ENCODE results near the gene PORCN.
"Not testable (repeated sequence)": the region's sequence is repeated elsewhere in the genome, so short reads cannot be mapped to it uniquely, and the experiment has no call there.

PORCN gene

DNA sequence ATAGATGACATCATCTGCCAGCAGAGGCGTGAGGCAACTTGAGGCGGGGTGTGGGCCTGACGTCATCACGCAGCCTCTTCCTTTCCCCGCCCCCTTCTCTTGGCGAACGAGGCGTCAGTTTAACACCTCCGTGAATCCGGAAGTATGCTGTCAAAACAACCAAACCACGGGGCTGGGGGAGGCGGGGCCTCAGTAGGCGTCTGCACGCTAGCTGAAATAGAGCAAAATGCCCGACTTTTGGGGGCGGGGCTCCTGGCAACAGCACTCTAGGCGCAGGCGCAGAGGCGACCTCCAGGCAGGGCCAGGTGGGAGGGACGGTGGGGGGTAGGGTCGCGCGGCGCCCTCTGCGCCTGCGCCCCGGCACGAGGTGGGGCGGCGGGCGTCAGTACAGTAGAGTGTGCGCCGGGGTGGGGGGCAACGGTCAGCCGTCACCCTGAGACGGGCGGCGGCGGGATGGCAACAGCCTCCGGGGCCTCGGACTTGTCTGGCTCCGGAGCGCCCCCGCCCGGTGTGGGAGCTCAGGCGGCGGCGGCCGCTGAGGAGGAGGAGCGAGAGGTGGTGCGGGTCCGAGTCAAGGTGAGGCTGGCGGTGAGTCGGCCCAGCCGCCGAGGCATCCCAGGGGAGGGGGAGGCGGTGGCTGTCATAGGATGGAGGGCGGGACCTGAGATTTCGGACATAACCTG, 30.7 kb downstream of the PORCN start, which contains the start of gene TBC1D25:
TBC1D25 (plus strand) TSS at position 370 of the 683 bp plus-strand sequence; CDS start at position 454, 84 bp downstream.
- peak; percentile 34 to 96 (median 88) for DNase-seq

DNA sequence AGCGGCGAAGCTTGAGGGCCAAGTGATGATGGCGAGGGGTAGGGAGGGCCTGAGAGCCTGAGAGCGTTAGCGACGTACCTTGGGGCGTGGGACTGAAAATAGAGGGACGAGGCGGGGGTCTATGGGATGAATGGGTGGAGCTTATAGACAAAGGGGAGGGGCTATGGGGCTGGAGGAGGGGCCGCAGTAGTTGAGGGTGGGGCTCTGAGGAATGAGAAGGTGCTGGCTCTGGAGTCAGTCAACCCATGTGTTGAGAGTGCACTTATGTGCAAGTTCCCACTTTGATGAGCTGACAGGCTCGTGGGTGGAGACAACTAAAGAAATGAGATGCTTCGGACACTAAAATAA, 31.2 kb downstream of the PORCN start:
- DNase-seq = peak in 26 of 56 donors; percentile 5 to 57 (median 28)

DNA sequence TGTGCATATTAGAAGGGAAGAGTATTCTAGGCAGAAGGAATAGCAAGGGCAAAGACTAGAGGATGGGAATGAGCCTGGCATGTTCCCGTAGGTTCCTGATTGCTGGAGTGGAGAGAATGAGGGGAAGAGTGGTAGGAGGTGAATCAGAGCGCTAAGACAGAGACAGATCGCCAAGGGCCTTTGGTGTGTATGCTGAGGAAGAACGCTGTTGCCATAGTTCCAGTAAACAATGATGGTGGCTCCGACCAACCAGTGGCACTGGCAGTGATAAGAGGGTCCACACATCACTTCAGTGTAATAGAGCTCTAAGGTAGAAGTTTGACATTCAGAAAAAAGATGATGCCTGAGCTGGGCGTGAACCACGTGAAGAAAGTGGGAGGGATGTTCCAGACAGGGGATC, 31.7 kb downstream of the PORCN start:
- DNase-seq = no peak

DNA sequence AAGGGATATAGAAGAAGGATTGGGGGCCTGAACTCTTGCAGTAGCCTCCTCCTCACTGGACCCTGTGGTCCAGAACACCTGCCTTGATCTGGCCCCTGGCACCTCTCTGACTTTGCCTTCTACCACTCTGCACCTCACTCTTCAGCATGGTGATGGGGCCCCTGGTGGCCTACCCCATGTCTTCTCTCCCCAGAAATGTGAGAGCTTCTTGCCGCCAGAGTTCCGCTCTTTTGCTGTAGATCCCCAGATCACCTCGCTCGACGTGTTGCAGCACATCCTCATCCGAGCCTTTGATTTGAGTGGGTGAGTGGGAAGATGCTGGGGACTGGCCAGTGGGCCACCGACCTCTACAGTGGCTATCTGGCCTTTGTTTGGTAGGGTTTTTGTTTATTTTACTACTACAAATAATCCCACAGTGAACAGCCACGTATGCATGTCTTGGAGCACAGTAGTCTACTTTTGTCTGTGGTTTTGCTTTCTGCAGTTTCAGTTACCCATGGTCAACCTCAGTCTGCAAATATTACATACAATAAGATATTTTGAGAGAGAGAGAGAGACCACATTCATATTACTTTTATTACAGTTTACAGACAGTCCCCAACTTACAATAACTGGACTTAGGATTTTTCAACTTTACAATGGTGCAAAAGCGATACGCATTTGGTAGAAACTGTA, 32.5 kb downstream of the PORCN start:
- no peak for DNase-seq

DNA sequence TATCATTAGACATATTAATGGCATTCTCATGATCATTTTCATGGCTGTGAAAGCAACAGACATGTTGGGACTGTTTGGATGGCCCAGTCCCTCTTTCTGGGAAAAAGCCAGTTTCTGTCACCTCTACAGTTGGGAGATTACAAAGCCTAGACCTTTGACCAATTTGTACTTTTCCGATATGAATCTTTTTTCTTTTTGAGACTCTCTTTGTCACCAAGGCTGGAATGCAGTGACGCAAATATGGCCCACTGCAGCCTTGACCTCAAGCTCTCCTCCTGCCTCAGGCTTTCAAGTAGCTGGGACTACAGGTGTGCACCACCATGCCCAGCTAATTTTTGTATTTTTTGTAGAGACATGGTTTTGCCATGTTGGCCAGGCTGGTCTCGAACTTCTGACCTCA, 40.1 kb downstream of the PORCN start:
- no peak for DNase-seq

DNA sequence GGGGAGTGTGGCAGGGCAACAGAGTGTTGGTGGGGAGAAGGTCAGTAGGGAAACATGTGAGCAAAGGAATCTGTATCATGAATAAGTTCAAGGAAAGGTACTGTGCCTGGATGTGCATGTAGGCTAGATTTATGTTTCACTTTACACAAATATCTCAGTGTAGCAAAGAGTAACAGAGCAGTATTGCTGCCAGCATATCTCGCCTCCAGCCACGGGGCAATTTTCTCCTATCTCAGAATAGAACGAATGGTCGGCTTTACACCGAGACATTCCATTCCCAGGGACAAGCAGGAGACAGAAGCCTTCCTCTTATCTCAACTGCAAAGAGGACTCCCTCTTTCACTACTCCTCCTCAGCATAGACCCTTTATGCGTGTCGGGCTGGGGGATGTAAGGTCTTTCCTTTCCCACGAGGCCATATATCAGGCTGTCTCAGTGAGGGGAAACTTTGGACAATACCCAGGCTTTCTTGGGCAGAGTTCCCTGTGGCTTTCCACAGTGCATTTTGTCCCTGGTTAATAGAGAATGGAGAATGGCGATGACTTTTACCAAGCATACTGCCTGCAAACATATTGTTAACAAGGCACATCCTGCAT, 47.0 kb downstream of the PORCN start:
- DNase-seq = not testable (repeated sequence)

DNA sequence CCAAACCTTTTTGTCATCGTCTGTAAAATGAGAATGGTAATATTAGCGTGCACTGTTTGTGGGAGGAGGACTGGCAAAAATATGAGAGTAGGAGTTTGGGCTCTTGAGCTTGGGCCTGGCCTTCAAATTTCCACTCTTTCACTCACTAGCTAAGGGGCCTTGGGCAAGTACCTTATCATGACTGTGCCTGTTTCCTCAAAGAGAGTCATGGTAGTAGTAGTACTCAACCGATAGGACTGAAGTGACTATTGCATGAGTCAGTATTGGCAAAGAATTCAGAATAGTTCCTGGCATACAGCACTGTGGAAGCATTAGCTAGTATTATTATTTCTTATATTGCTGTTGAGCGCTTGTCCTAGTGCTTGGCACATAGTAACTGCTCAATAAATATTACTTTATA, 49.5 kb downstream of the PORCN start:
- no peak for DNase-seq

DNA sequence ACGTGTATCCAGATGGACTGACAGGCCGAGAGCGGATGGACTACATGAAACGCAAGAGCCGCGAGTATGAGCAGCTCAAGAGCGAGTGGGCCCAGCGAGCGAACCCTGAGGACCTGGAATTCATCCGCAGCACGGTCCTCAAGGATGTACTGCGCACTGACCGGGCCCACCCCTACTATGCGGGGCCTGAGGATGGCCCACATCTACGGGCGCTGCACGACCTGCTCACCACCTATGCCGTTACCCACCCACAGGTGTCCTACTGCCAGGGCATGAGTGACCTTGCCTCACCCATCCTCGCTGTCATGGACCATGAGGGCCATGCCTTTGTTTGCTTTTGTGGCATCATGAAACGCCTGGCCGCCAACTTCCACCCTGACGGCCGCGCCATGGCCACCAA, 50.8 kb downstream of the PORCN start:
- no peak for DNase-seq

DNA sequence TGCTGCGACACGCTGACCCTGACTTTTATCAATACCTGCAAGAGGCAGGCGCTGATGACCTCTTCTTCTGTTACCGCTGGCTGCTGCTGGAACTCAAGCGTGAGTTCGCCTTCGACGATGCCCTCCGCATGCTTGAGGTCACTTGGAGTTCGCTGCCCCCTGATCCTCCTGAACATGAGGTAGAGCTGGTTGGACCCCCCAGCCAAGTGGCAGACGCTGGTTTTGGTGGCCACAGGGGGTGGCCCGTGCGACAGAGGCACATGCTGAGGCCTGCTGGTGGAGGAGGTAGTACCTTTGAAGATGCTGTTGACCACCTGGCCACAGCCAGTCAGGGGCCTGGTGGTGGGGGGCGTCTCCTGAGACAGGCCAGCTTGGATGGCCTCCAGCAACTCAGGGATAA, 51.3 kb downstream of the PORCN start:
- no peak for DNase-seq

DNA sequence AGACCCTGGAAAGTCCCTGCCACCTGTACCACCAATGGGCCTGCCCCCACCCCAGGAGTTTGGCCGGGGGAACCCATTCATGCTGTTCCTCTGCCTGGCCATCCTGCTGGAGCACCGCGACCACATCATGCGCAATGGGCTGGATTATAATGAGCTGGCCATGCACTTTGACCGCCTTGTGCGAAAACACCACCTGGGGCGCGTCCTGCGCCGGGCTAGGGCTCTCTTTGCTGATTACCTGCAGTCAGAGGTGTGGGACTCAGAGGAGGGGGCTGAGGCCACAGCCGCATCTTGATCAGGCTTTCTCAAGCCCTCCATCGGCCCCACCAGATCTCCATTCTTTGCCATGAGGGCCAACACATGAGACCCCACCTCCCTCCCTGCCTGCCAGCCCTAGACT, 51.9 kb downstream of the PORCN start:
- DNase-seq = no peak

DNA sequence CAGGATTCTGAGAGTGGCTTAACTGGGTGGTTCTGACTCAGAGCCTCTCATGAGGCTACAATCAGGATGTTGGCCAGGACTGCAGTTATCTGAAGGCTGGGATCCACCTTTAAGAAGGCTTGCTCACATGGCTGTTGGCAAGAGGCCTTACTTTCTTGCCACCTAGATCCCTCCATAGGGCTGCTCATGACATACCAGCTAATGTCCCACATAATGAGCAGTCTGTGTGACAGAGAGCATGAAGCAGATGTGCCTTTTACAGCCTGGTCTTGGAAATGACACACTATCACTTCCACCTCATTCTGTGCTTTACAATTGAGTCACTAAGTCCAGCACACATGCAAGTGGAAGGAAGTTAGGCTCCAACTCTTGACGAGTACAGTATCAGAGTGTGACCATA, 61.2 kb downstream of the PORCN start:
- DNase-seq = no peak
